ENCODE data around the gene MACROD2. TPM values are rescaled to one million over a fixed set of nuclear protein-coding genes. Genes with fewer than 3 reads are reported as not detected.

The MACROD2 gene
- polyA plus RNA-seq, 1 donor (not counting 4 experiments of a cell fraction or from before 2014, with no cell fraction given): 0.71 TPM

DNA sequence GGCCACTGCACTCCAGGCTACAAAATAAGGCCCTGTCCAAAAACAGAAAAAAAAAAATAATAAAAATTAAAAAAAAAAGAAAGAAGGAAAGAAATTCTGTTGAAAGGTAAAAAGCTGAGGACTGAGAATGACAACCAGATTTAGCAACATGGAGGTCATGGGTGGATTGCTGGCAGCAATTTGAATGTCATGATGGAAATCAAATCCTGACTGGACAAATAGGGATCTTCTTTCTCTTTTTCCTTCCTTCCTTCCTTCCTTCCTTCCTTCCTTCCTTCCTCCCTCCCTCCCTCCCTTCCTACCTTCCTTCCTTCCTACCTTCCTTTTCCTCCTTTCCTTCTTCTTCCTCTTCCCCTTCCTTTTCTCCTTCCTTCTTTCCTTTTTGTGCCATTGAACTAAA lies 895.4 kb downstream of the MACROD2 start:
- H3K4me1 ChIP-seq (ENCODE audit: control insufficient read depth, extremely low read depth, insufficient read depth, low read length): peaks cover 4% of the 10 kb centered on the region
- H3K36me3 ChIP-seq (ENCODE audit: control insufficient read depth in 2 of 2, extremely low read depth in 1 of 2, insufficient read depth in 2 of 2, low read length in 2 of 2): no peaks in the 10 kb centered on the region
- no peak overlapping the region for H2AFZ ChIP-seq (ENCODE audit: control insufficient read depth, low read length)
- H3K27ac ChIP-seq (ENCODE audit: control insufficient read depth, insufficient read depth, low read length): no peak overlapping the region
- no peak for DNase-seq (ENCODE audit: low read depth, low spot score)
- H3K9me3 ChIP-seq (ENCODE audit: control insufficient read depth, low read depth, low read length): no peaks in the 10 kb centered on the region
- no peaks in the 10 kb centered on the region for H3K27me3 ChIP-seq (ENCODE audit: control insufficient read depth, extremely low read depth, insufficient read depth, low read length)
- H4K20me1 ChIP-seq (ENCODE audit: control insufficient read depth, extremely low read depth, insufficient read depth, low read length): no peaks in the 10 kb centered on the region
- H3K4me3 ChIP-seq (ENCODE audit: control insufficient read depth in 2 of 3, extremely low read depth in 1 of 3, insufficient read depth in 2 of 3, low read depth in 1 of 3, low read length in 3 of 3): no peak overlapping the region
- dilution Hi-C loops (cut with MboI; ENCODE audit: extremely low pct_ligation_motif_present, low sequenced_read_pairs): no loop called here
- H3K9me1 ChIP-seq (ENCODE audit: control insufficient read depth, extremely low read depth, insufficient read depth, low read length): no peaks in the 10 kb centered on the region
- H3K4me2 ChIP-seq (ENCODE audit: control insufficient read depth, extremely low read depth, insufficient read depth, low read depth, low read length): no peak overlapping the region
- TF ChIP-seq, protein P1, sequence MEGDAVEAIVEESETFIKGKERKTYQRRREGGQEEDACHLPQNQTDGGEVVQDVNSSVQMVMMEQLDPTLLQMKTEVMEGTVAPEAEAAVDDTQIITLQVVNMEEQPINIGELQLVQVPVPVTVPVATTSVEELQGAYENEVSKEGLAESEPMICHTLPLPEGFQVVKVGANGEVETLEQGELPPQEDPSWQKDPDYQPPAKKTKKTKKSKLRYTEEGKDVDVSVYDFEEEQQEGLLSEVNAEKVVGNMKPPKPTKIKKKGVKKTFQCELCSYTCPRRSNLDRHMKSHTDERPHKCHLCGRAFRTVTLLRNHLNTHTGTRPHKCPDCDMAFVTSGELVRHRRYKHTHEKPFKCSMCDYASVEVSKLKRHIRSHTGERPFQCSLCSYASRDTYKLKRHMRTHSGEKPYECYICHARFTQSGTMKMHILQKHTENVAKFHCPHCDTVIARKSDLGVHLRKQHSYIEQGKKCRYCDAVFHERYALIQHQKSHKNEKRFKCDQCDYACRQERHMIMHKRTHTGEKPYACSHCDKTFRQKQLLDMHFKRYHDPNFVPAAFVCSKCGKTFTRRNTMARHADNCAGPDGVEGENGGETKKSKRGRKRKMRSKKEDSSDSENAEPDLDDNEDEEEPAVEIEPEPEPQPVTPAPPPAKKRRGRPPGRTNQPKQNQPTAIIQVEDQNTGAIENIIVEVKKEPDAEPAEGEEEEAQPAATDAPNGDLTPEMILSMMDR (optimal IDR thresholded peaks at IDR 0.05 in 1 of 3, IDR thresholded peaks at IDR 0.05 in 1 of 3, conservative IDR thresholded peaks at IDR 0.05 in 1 of 3; ENCODE audit: extremely low read depth in 1 of 3, insufficient read depth in 2 of 3, low read length in 3 of 3): no peak
- TF ChIP-seq EZH2 (IDR thresholded peaks at IDR 0.05; ENCODE audit: low read length): no peak
- H3K9ac ChIP-seq (ENCODE audit: control insufficient read depth, extremely low read depth, insufficient read depth, low read length): no peak overlapping the region
- no peak for FAIRE-seq
- no peaks in the 10 kb centered on the region for H3K79me2 ChIP-seq (ENCODE audit: control insufficient read depth, insufficient read depth, low read length)

DNA sequence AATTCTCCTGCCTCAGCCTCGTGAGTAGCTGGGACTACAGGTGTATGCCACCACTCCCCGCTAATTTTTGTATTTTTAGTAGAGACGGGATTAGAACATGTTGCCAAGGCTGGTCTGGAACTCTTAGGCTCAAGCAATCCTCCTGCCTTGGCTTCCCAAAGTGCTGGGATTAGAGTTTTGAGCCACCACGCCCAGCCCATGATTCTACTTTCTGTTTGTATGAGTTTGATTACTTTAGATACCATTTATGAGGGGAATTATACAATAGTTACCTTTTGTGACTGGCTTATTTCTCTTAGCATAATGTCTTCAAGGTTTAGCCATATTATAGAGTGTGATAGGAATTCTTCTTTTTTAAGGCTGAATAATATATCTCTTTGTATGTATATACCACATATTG lies 897.5 kb downstream of the MACROD2 start:
- no peak for TF ChIP-seq EZH2 (IDR thresholded peaks at IDR 0.05; ENCODE audit: low read length)
- TF ChIP-seq, protein P1 (optimal IDR thresholded peaks at IDR 0.05 in 1 of 3, IDR thresholded peaks at IDR 0.05 in 1 of 3, conservative IDR thresholded peaks at IDR 0.05 in 1 of 3; ENCODE audit: extremely low read depth in 1 of 3, insufficient read depth in 2 of 3, low read length in 3 of 3): no peak
- no peaks in the 10 kb centered on the region for H3K27me3 ChIP-seq (ENCODE audit: control insufficient read depth, extremely low read depth, insufficient read depth, low read length)
- no peaks in the 10 kb centered on the region for H3K9me1 ChIP-seq (ENCODE audit: control insufficient read depth, extremely low read depth, insufficient read depth, low read length)
- no peak overlapping the region for H3K9ac ChIP-seq (ENCODE audit: control insufficient read depth, extremely low read depth, insufficient read depth, low read length)
- no peaks in the 10 kb centered on the region for H3K79me2 ChIP-seq (ENCODE audit: control insufficient read depth, insufficient read depth, low read length)
- DNase-seq (ENCODE audit: low read depth, low spot score) (no peak), FAIRE-seq (no peak)
- H4K20me1 ChIP-seq (ENCODE audit: control insufficient read depth, extremely low read depth, insufficient read depth, low read length): no peaks in the 10 kb centered on the region
- H3K27ac ChIP-seq (ENCODE audit: control insufficient read depth, insufficient read depth, low read length): no peak overlapping the region
- no peaks in the 10 kb centered on the region for H3K4me1 ChIP-seq (ENCODE audit: control insufficient read depth, extremely low read depth, insufficient read depth, low read length)
- H2AFZ ChIP-seq (ENCODE audit: control insufficient read depth, low read length): no peak overlapping the region
- H3K36me3 ChIP-seq (ENCODE audit: control insufficient read depth in 2 of 2, extremely low read depth in 1 of 2, insufficient read depth in 2 of 2, low read length in 2 of 2): no peaks in the 10 kb centered on the region
- dilution Hi-C loops (cut with MboI; ENCODE audit: extremely low pct_ligation_motif_present, low sequenced_read_pairs): no loop called here
- no peak overlapping the region for H3K4me2 ChIP-seq (ENCODE audit: control insufficient read depth, extremely low read depth, insufficient read depth, low read depth, low read length)
- no peaks in the 10 kb centered on the region for H3K9me3 ChIP-seq (ENCODE audit: control insufficient read depth, low read depth, low read length)
- H3K4me3 ChIP-seq (ENCODE audit: control insufficient read depth in 2 of 3, extremely low read depth in 1 of 3, insufficient read depth in 2 of 3, low read depth in 1 of 3, low read length in 3 of 3): no peak overlapping the region
